ENCODE measurements around the gene TNS3. TPM values are rescaled to one million over a fixed set of nuclear protein-coding genes. Genes with fewer than 3 reads are reported as not detected.
A peak's percentile ranks its signal among the peaks of the same experiment; 100 is the strongest.

Gene TNS3
- total RNA-seq, 1 donor from 2014 or later: 168 TPM

GRCh38 chr7:47225387-47226131, 356.4 kb downstream of the TNS3 start:
- no peak for TF ChIP-seq CTCF (IDR thresholded peaks at IDR 0.05)
- Histone ChIP-seq H3K27me3 (no peaks in the 10 kb centered on the region), H3K9me3 (no peaks in the 10 kb centered on the region), H3K27ac (no peak overlapping the region), H3K4me1 (no peaks in the 10 kb centered on the region), H3K4me3 (no peak overlapping the region), H3K36me3 (no peaks in the 10 kb centered on the region)
- intact Hi-C loops (cut with DNase I): no loop called here
- no peak for DNase-seq
- ATAC-seq: peak; percentile 75
